ENCODE data around the gene ASMT. TPM values are rescaled to one million over a fixed set of nuclear protein-coding genes. Genes with fewer than 3 reads are reported as not detected.

Gene ASMT
- total and polyA plus RNA-seq, 4 donors = 0.26 TPM; not detected in 3

DNA sequence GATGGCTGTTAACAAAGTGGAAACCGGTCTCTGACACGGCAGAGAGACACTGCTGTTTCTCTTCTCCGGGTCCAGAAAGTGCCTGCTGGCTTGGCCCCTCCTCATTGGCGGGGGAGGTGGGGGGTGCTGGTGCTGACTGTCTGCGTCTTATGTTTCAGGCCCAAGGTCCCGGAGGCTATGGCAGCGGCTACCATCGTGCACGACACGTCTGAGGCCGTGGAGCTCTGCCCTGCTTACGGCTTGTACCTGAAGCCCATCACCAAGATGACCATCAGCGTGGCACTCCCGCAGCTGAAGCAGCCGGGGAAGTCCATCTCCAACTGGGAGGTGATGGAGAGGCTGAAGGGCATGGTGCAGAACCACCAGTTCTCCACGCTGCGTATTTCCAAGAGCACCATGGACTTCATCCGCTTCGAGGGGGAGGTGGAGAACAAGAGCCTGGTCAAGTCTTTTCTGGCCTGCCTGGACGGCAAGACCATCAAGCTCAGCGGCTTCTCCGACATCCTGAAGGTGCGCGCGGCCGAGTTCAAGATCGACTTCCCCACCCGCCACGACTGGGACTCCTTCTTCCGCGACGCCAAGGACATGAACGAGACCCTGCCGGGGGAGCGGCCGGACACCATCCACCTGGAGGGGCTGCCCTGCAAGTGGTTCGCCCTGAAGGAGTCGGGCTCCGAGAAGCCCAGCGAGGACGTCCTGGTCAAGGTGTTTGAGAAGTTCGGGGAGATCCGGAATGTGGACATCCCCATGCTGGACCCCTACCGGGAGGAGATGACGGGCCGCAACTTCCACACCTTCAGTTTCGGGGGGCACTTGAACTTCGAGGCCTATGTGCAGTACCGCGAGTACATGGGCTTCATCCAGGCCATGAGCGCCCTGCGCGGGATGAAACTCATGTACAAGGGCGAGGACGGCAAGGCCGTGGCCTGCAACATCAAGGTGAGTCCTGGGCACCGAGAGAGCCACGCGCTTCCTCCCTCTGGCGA, 21.3 kb upstream of the ASMT start:
- no peaks in the 10 kb centered on the region for H3K9me3 ChIP-seq (ENCODE audit: control insufficient read depth in 4 of 4, low read length in 3 of 4)
- H3K27ac ChIP-seq (ENCODE audit: low read depth in 1 of 2, low read length in 2 of 2) = no peak overlapping the region
- peaks cover 0 to 31% (median 15%) of the 10 kb centered on the region in 4 donors for H3K4me1 ChIP-seq (ENCODE audit: control insufficient read depth in 4 of 4, insufficient read depth in 4 of 4, low read length in 3 of 4)
- H3K4me3 ChIP-seq (ENCODE audit: low read depth in 1 of 3, low read length in 3 of 3) = peak overlapping the region; percentile 87 to 93 (median 93)
- no peaks in the 10 kb centered on the region for H3K27me3 ChIP-seq (ENCODE audit: control insufficient read depth in 4 of 4, insufficient read depth in 4 of 4, low read length in 3 of 4)
- no peak for DNase-seq (ENCODE audit: low spot score)
- 86% methylated on average over 60 of the region's 60 CpGs for WGBS
- TF ChIP-seq, protein P1, sequence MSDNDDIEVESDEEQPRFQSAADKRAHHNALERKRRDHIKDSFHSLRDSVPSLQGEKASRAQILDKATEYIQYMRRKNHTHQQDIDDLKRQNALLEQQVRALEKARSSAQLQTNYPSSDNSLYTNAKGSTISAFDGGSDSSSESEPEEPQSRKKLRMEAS (IDR thresholded peaks at IDR 0.05) = no peak
- TF ChIP-seq HNF4G (IDR thresholded peaks at IDR 0.05) (no peak), JUND (IDR thresholded peaks at IDR 0.05) (no peak), NR2F2 (IDR thresholded peaks at IDR 0.05) (no peak)
- H3K9ac ChIP-seq (ENCODE audit: low read depth in 1 of 2, low read length in 2 of 2) = peak overlapping the region; percentile 16 to 67
- peaks cover 18 to 46% (median 32%) of the 10 kb centered on the region in 4 donors for H3K36me3 ChIP-seq (ENCODE audit: control insufficient read depth in 4 of 4, insufficient read depth in 3 of 4, low read depth in 1 of 4, low read length in 3 of 4)

DNA sequence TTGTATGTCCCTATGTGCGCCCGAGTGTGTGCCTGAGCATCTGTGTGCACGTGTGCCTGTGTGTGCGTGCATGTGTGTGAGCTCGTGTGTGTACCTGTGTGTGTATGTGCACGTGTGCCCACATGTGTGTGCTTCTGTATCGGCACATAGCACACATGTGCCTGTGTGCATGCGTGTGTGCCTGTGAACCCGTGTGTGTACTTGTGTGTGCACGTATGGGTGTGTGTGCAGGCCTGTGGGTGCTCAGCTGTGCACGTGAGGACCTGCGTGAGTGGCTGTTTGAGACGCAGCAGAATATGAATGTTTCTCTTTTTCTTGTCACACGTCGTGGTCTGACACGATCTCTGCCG, 19.2 kb upstream of the ASMT start:
- Histone ChIP-seq H3K27ac (ENCODE audit: low read depth in 1 of 2, low read length in 2 of 2) (no peak overlapping the region), H3K4me3 (ENCODE audit: low read depth in 1 of 3, low read length in 3 of 3) (no peak overlapping the region), H3K9ac (ENCODE audit: low read depth in 1 of 2, low read length in 2 of 2) (no peak overlapping the region), H3K4me1 (ENCODE audit: control insufficient read depth in 4 of 4, insufficient read depth in 4 of 4, low read length in 3 of 4) (peaks cover 0 to 31% (median 15%) of the 10 kb centered on the region in 4 donors), H3K9me3 (ENCODE audit: control insufficient read depth in 4 of 4, low read length in 3 of 4) (no peaks in the 10 kb centered on the region), H3K36me3 (ENCODE audit: control insufficient read depth in 4 of 4, insufficient read depth in 3 of 4, low read depth in 1 of 4, low read length in 3 of 4) (peaks cover 34 to 67% (median 44%) of the 10 kb centered on the region in 4 donors), H3K27me3 (ENCODE audit: control insufficient read depth in 4 of 4, insufficient read depth in 4 of 4, low read length in 3 of 4) (no peaks in the 10 kb centered on the region)
- TF ChIP-seq FOXA1 (IDR thresholded peaks at IDR 0.05) (no peak), HNF4G (IDR thresholded peaks at IDR 0.05) (no peak), HNF4A (conservative IDR thresholded peaks at IDR 0.05) (no peak), EGR1 (IDR thresholded peaks at IDR 0.05; ENCODE audit: low read depth in 2 of 2) (no peak), YY1 (IDR thresholded peaks at IDR 0.05) (no peak), SP1 (IDR thresholded peaks at IDR 0.05) (no peak), JUND (IDR thresholded peaks at IDR 0.05) (no peak), NR2F2 (IDR thresholded peaks at IDR 0.05) (no peak)
- TF ChIP-seq, protein P2, sequence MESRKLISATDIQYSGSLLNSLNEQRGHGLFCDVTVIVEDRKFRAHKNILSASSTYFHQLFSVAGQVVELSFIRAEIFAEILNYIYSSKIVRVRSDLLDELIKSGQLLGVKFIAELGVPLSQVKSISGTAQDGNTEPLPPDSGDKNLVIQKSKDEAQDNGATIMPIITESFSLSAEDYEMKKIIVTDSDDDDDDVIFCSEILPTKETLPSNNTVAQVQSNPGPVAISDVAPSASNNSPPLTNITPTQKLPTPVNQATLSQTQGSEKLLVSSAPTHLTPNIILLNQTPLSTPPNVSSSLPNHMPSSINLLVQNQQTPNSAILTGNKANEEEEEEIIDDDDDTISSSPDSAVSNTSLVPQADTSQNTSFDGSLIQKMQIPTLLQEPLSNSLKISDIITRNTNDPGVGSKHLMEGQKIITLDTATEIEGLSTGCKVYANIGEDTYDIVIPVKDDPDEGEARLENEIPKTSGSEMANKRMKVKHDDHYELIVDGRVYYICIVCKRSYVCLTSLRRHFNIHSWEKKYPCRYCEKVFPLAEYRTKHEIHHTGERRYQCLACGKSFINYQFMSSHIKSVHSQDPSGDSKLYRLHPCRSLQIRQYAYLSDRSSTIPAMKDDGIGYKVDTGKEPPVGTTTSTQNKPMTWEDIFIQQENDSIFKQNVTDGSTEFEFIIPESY (IDR thresholded peaks at IDR 0.05) = no peak
- no peak for DNase-seq (ENCODE audit: low spot score)
- 94% methylated on average over 17 of the region's 17 CpGs for WGBS

DNA sequence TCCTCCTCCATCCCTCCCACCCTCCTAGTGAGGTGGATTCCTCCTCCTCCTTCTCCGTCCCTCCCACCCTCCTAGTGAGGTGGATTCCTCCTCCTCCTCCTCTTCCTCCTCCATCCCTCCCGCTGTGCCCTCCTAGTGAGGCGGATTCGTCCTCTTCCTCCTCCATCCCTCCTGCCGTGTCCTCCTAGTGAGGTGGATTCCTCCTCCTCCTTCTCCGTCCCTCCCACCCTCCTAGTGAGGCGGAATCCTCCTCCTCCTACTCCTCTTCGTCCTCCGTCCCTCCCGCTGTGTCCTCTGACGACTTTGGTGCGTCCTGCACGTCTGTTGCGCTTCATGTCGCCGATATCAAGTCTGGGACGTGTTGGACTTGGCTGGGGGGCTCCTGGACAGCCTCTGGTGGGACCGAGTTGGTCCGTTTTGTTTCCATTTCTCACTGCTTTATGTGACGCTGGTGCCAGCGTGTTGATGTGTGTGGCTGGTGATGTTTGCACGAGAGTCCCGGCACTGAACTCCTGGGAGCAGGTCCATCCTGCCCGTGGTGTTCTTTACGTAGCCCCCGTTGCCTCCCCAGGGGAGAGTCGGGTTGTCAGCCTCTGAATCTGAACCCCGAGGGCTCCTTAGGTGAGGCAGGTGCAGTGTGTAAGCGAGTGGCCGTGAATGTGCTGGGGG, 18.0 kb upstream of the ASMT start:
- no peak for DNase-seq (ENCODE audit: low spot score)
- 89% methylated on average over 30 of the region's 30 CpGs for WGBS
- TF ChIP-seq RAD21 (IDR thresholded peaks at IDR 0.05) (no peak), FOXA2 (IDR thresholded peaks at IDR 0.05) (no peak), EGR1 (IDR thresholded peaks at IDR 0.05; ENCODE audit: low read depth in 2 of 2) (no peak), JUND (IDR thresholded peaks at IDR 0.05) (no peak)
- TF ChIP-seq, protein P2 (IDR thresholded peaks at IDR 0.05) = no peak
- TF ChIP-seq, protein P3, sequence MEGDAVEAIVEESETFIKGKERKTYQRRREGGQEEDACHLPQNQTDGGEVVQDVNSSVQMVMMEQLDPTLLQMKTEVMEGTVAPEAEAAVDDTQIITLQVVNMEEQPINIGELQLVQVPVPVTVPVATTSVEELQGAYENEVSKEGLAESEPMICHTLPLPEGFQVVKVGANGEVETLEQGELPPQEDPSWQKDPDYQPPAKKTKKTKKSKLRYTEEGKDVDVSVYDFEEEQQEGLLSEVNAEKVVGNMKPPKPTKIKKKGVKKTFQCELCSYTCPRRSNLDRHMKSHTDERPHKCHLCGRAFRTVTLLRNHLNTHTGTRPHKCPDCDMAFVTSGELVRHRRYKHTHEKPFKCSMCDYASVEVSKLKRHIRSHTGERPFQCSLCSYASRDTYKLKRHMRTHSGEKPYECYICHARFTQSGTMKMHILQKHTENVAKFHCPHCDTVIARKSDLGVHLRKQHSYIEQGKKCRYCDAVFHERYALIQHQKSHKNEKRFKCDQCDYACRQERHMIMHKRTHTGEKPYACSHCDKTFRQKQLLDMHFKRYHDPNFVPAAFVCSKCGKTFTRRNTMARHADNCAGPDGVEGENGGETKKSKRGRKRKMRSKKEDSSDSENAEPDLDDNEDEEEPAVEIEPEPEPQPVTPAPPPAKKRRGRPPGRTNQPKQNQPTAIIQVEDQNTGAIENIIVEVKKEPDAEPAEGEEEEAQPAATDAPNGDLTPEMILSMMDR (IDR thresholded peaks at IDR 0.05; ENCODE audit: low read depth, low read length, missing input control) = no peak

More for the DNA sequence above, 18.0 kb upstream of the ASMT start:
- H3K9me3 ChIP-seq (ENCODE audit: control insufficient read depth in 4 of 4, low read length in 3 of 4) = no peaks in the 10 kb centered on the region
- H3K27me3 ChIP-seq (ENCODE audit: control insufficient read depth in 4 of 4, insufficient read depth in 4 of 4, low read length in 3 of 4) = no peaks in the 10 kb centered on the region
- peaks cover 0 to 31% (median 15%) of the 10 kb centered on the region in 4 donors for H3K4me1 ChIP-seq (ENCODE audit: control insufficient read depth in 4 of 4, insufficient read depth in 4 of 4, low read length in 3 of 4)
- H3K9ac ChIP-seq (ENCODE audit: low read depth in 1 of 2, low read length in 2 of 2) = no peak overlapping the region
- no peak overlapping the region for H3K4me3 ChIP-seq (ENCODE audit: low read depth in 1 of 3, low read length in 3 of 3)
- H3K36me3 ChIP-seq (ENCODE audit: control insufficient read depth in 4 of 4, insufficient read depth in 3 of 4, low read depth in 1 of 4, low read length in 3 of 4) = peaks cover 44 to 78% (median 53%) of the 10 kb centered on the region in 4 donors
- no peak overlapping the region for H3K27ac ChIP-seq (ENCODE audit: low read depth in 1 of 2, low read length in 2 of 2)
